SU-DHL-6 (cell line): ENCODE results near the gene NEGR1.

ENCODE experiments used
- H2AFZ ChIP-seq: fragments of 200-600 bp; sonication (generic); 2 replicates; pipeline ENCODE4 v1.6.1; 2014; ENCODE audit warnings: low read depth, mild to moderate bottlenecking, moderate library complexity, mixed read lengths, antibody characterized with exemption, low read length; ENCODE audit not compliant: severe bottlenecking
- H3F3A ChIP-seq: fragments of 200-600 bp; shearing (Covaris generic); 2 replicates; pipeline ENCODE4 v1.6.0; 2016; ENCODE audit warnings: antibody characterized with exemption, mild to moderate bottlenecking; ENCODE audit not compliant: insufficient read depth
- H3K27ac ChIP-seq: fragments of 200-600 bp; sonication (generic); 2 replicates; pipeline ENCODE4 v1.5.1; 2016; ENCODE audit warnings: low read depth, mild to moderate bottlenecking, low read length, moderate library complexity, mixed read lengths
- H3K27me3 ChIP-seq: fragments of 200-600 bp; sonication (generic), shearing (Covaris generic); 2 replicates; pipeline ENCODE4 v1.6.0; 2014; ENCODE audit warnings: mild to moderate bottlenecking, low read length
- H3K36me3 ChIP-seq: fragments of 200-600 bp; sonication (generic); 2 replicates; pipeline ENCODE4 v1.6.1; 2014; ENCODE audit warnings: mild to moderate bottlenecking, low read length, mixed read lengths
- H3K4me2 ChIP-seq: fragments of 300-600, 200-600 bp; shearing (Covaris generic), sonication (generic); 2 replicates; pipeline ENCODE4 v1.6.0; 2014; ENCODE audit warnings: low read length, low read depth, mild to moderate bottlenecking; ENCODE audit not compliant: poor library complexity, severe bottlenecking
- H3K4me3 ChIP-seq: fragments of 200-600 bp; sonication (generic); 2 replicates; pipeline ENCODE4 v1.5.1; 2014; ENCODE audit warnings: antibody characterized with exemption, low read length, mild to moderate bottlenecking, mixed read lengths; ENCODE audit not compliant: insufficient read depth, poor library complexity, severe bottlenecking
- H3K79me2 ChIP-seq: fragments of 200-600 bp; sonication (generic); 2 replicates; pipeline ENCODE4 v1.6.1; 2014; ENCODE audit warnings: mild to moderate bottlenecking, low read length, moderate library complexity; ENCODE audit not compliant: insufficient read depth
- H3K9ac ChIP-seq: fragments of 200-600 bp; sonication (generic); 2 replicates; pipeline ENCODE4 v1.7.0; 2014; ENCODE audit warnings: mild to moderate bottlenecking, low read length
- H3K9me2 ChIP-seq: fragments of 200-600 bp; sonication (generic); replicated peaks from 2 replicates; pipeline ENCODE4 v1.6.1; 2014; ENCODE audit warnings: low read length; ENCODE audit not compliant: insufficient read depth
- H3K9me3 ChIP-seq: fragments of 200-600 bp; sonication (generic); 2 replicates; pipeline ENCODE4 v1.6.1; 2014; ENCODE audit warnings: low read length, mixed read lengths; ENCODE audit not compliant: insufficient read depth
- H4K20me1 ChIP-seq: fragments of 200-600 bp; sonication (generic); 2 replicates; pipeline ENCODE4 v1.6.1; 2014; ENCODE audit warnings: low read depth, mild to moderate bottlenecking, antibody characterized with exemption, low read length, moderate library complexity, mixed read lengths
- EZH2phosphoT487 ChIP-seq: fragments of 200-600 bp; sonication (generic), shearing (Covaris generic); conservative IDR thresholded peaks from 2 replicates; pipeline ENCODE4 v1.6.1; 2018; ENCODE audit warnings: mild to moderate bottlenecking, antibody characterized with exemption, low read length, moderate library complexity, mixed read lengths
- TF ChIP-seq, protein P1 (sequence below): fragments of 200-600 bp; sonication (generic); IDR thresholded peaks from one replicate; pipeline ENCODE4 v1.5.1; 2017; ENCODE audit warnings: antibody characterized with exemption, mild to moderate bottlenecking, low read length, moderate library complexity; ENCODE audit not compliant: insufficient read depth, poor library complexity, severe bottlenecking

Gene NEGR1

DNA sequence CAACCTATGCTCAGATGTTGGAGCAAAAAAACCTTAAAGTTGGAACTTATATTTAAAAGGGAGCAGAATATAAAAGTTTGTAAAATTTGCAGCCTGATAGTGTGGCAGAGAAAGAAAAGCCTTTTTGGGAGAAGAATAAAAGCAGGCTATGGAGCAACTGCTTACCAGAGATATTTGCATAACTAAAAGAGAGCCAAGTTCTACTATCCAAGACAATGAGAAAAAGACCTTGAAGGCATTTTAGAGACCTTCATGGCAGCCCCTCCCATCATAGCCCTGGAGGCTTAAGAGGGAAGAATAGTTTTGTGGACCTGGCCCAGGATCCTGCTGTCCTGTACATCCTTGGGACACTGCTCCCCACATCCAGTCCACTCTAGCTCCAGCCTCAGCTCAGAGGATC, 889.0 kb downstream of the NEGR1 start:
- no peak overlapping the region for H3K4me2 ChIP-seq
- no peaks in the 10 kb centered on the region for H3K36me3 ChIP-seq
- TF ChIP-seq EZH2phosphoT487, result no peak
- H3K4me3 ChIP-seq, result no peak overlapping the region
- no peaks in the 10 kb centered on the region for H4K20me1 ChIP-seq
- H3K79me2 ChIP-seq, result no peaks in the 10 kb centered on the region
- no peak overlapping the region for H2AFZ ChIP-seq
- H3K9ac ChIP-seq, result no peak overlapping the region
- H3K27ac ChIP-seq, result no peak overlapping the region
- no peaks in the 10 kb centered on the region for H3F3A ChIP-seq
- H3K27me3 ChIP-seq, result no peaks in the 10 kb centered on the region
- no peaks in the 10 kb centered on the region for H3K9me3 ChIP-seq
- no peaks in the 10 kb centered on the region for H3K9me2 ChIP-seq

GRCh38 chr1:71390518-71390917, 891.8 kb downstream of the NEGR1 start:
- no peak overlapping the region for H3K27ac ChIP-seq
- H3K79me2 ChIP-seq, result no peaks in the 10 kb centered on the region
- no peaks in the 10 kb centered on the region for H3K27me3 ChIP-seq
- H3K9ac ChIP-seq, result no peak overlapping the region
- no peaks in the 10 kb centered on the region for H3K9me3 ChIP-seq
- no peaks in the 10 kb centered on the region for H4K20me1 ChIP-seq
- no peak overlapping the region for H3K4me3 ChIP-seq
- H3K9me2 ChIP-seq, result no peaks in the 10 kb centered on the region
- TF ChIP-seq EZH2phosphoT487, result no peak
- TF ChIP-seq, protein P1, sequence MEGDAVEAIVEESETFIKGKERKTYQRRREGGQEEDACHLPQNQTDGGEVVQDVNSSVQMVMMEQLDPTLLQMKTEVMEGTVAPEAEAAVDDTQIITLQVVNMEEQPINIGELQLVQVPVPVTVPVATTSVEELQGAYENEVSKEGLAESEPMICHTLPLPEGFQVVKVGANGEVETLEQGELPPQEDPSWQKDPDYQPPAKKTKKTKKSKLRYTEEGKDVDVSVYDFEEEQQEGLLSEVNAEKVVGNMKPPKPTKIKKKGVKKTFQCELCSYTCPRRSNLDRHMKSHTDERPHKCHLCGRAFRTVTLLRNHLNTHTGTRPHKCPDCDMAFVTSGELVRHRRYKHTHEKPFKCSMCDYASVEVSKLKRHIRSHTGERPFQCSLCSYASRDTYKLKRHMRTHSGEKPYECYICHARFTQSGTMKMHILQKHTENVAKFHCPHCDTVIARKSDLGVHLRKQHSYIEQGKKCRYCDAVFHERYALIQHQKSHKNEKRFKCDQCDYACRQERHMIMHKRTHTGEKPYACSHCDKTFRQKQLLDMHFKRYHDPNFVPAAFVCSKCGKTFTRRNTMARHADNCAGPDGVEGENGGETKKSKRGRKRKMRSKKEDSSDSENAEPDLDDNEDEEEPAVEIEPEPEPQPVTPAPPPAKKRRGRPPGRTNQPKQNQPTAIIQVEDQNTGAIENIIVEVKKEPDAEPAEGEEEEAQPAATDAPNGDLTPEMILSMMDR, result no peak
- no peak overlapping the region for H3K4me2 ChIP-seq
- no peaks in the 10 kb centered on the region for H3K36me3 ChIP-seq
- no peak overlapping the region for H2AFZ ChIP-seq
- no peaks in the 10 kb centered on the region for H3F3A ChIP-seq

- Histone ChIP-seq H3K27ac (no peak overlapping the region), H2AFZ (no peak overlapping the region), H3K9me2 (no peaks in the 10 kb centered on the region), H3F3A (no peaks in the 10 kb centered on the region), H3K9me3 (no peaks in the 10 kb centered on the region), H3K27me3 (no peaks in the 10 kb centered on the region), H3K4me2 (no peak overlapping the region), H3K9ac (no peak overlapping the region), H4K20me1 (no peaks in the 10 kb centered on the region), H3K79me2 (no peaks in the 10 kb centered on the region), H3K36me3 (no peaks in the 10 kb centered on the region), H3K4me3 (no peak overlapping the region)
- TF ChIP-seq, protein P1, result no peak
- TF ChIP-seq EZH2phosphoT487, result no peak
These were observed 904.5 kb downstream of the NEGR1 start for GRCh38 chr1:71377886-71378285.

DNA sequence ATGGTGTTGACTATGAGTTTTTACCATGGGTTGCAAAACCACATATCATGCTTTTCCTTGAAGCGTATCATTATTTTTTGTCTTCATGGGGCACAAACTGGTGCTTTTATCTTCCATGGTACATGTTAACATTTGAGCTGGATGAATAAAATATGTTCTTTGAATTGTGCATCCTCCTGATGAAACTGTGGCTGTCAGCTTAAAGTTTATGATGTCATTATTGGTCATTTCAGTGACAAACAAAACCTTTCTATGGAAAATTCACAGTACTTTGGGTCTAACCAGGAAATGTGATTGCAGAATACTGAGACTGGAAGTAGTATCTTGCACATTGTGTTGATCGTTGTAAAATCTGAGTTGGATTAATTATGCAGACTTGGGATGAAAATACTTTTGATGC, 909.8 kb downstream of the NEGR1 start:
- H3K9ac ChIP-seq, result no peak overlapping the region
- no peaks in the 10 kb centered on the region for H3F3A ChIP-seq
- no peak overlapping the region for H3K4me2 ChIP-seq
- no peaks in the 10 kb centered on the region for H3K27me3 ChIP-seq
- no peaks in the 10 kb centered on the region for H3K36me3 ChIP-seq
- H3K4me3 ChIP-seq, result no peak overlapping the region
- no peaks in the 10 kb centered on the region for H4K20me1 ChIP-seq
- no peaks in the 10 kb centered on the region for H3K9me3 ChIP-seq
- no peak overlapping the region for H3K27ac ChIP-seq
- no peak overlapping the region for H2AFZ ChIP-seq
- H3K79me2 ChIP-seq, result no peaks in the 10 kb centered on the region
- H3K9me2 ChIP-seq, result no peaks in the 10 kb centered on the region
- no peak for TF ChIP-seq EZH2phosphoT487
- TF ChIP-seq, protein P1, result no peak
